ENCODE data around the gene ADCY3.

DNA sequence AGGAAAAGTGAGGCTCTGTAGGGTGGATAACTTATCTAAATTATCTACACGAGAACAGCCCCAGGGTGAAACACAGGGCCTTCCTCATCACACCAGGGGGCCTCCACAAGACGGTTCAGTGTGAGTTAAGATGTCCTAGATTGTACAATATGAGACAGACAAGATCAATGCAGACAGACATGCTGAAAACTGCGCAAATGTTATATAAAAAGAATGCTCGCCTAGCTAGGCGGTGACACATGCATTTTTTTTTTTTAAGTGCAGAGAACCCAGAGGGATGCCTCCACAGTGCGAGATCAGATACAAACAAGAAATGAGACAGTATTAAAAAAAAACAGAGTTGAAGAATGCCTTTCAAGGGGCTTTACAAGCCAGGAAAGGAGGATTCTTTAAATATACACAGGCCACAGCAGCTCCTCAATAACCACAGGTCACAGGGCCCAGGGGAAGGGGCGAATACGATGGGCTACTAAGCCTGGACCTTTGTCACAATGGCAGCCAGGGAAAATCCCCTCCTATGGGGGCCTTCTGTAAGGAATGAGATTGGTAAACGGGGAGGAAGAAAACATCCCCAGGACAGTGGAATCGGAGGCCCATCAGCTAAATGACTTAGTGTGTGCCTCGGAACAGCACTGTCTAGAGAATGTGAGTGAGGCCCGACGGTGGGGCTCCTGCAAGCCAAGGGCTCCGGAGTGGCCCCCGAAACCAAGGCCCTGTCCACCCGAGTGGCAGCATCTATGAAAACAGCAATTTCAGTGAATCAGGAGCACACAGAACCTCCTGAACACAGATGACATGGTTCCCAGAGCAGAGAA is 48.9 kb downstream of the ADCY3 start:
- TF ChIP-seq, protein P1, sequence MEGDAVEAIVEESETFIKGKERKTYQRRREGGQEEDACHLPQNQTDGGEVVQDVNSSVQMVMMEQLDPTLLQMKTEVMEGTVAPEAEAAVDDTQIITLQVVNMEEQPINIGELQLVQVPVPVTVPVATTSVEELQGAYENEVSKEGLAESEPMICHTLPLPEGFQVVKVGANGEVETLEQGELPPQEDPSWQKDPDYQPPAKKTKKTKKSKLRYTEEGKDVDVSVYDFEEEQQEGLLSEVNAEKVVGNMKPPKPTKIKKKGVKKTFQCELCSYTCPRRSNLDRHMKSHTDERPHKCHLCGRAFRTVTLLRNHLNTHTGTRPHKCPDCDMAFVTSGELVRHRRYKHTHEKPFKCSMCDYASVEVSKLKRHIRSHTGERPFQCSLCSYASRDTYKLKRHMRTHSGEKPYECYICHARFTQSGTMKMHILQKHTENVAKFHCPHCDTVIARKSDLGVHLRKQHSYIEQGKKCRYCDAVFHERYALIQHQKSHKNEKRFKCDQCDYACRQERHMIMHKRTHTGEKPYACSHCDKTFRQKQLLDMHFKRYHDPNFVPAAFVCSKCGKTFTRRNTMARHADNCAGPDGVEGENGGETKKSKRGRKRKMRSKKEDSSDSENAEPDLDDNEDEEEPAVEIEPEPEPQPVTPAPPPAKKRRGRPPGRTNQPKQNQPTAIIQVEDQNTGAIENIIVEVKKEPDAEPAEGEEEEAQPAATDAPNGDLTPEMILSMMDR (conservative IDR thresholded peaks at IDR 0.05) = no peak
- TF ChIP-seq ZFX (IDR thresholded peaks at IDR 0.05) = no peak

Measured in C4-2B (cell line).